IMR-90 (cell line): ENCODE results near the gene EPS8. TPM values are rescaled to one million over a fixed set of nuclear protein-coding genes. Genes with fewer than 3 reads are reported as not detected.

Experiments used
- ATAC-seq: fragments of 200-7000 bp; cut with Tn5 transposase; 2 replicates; pipeline ENCODE4 v1.9.1; 2020; ENCODE audit warnings: low read depth, mild to moderate bottlenecking, moderate library complexity
- BruUV-seq: library from RNA; stranded (reverse); fragments of 400-500 nt; replicated peaks from 2 replicates; lab custom pipeline; 2021; lab: Mats Ljungman, UMichigan
- CTCF ChIA-PET: fragments of 300-600 bp; formaldehyde crosslinking; extraction: SDS; loops from one replicate; lab custom pipeline; 2021; ENCODE audit warnings: antibody characterized with exemption; lab: Yijun Ruan, JAX
- POLR2A ChIA-PET: fragments of 300-600 bp; sonication (Branson Sonifier 250); formaldehyde crosslinking; loops from one replicate; lab custom pipeline; 2022; ENCODE audit warnings: antibody characterized with exemption; ENCODE audit not compliant: unreplicated experiment; lab: Charles Lee
- DNase-seq: peaks from one replicate; pipeline ENCODE4 v3.0.0; 2013
- H2AFZ ChIP-seq: replicated peaks from 2 replicates; pipeline ENCODE3; 2013; ENCODE audit warnings: low read length, mild to moderate bottlenecking; ENCODE audit not compliant: poor library complexity
- H2AK5ac ChIP-seq: 2 replicates; pipeline ENCODE4 v1.6.1; 2013; ENCODE audit warnings: low read depth, low read length, inconsistent platforms
- H2AK9ac ChIP-seq: replicated peaks from 2 replicates; pipeline ENCODE3; 2013; ENCODE audit warnings: mild to moderate bottlenecking, low read depth, low read length, moderate library complexity; ENCODE audit not compliant: poor library complexity
- H2BK120ac ChIP-seq: 2 replicates; pipeline ENCODE4 v1.6.1; 2013; ENCODE audit warnings: low read depth, low read length, inconsistent platforms
- H2BK15ac ChIP-seq: 3 replicates; pipeline ENCODE4 v1.6.1; 2013; ENCODE audit warnings: low read depth, low read length, inconsistent platforms
- H2BK20ac ChIP-seq: 2 replicates; pipeline ENCODE4 v1.6.1; 2013; ENCODE audit warnings: low read depth, mild to moderate bottlenecking, inconsistent platforms, low read length, moderate library complexity
- H2BK5ac ChIP-seq: 2 replicates; pipeline ENCODE4 v1.6.1; 2013; ENCODE audit warnings: mild to moderate bottlenecking, low read depth, low read length, inconsistent platforms; ENCODE audit not compliant: poor library complexity, severe bottlenecking
- H3K14ac ChIP-seq: replicated peaks from 2 replicates; pipeline ENCODE4 v1.6.1; 2013; ENCODE audit warnings: low read depth, low read length, inconsistent platforms
- H3K18ac ChIP-seq: 2 replicates; pipeline ENCODE4 v1.6.1; 2013; ENCODE audit warnings: low read depth, low read length, control low read depth
- H3K23ac ChIP-seq: 2 replicates; pipeline ENCODE4 v1.6.1; 2013; ENCODE audit warnings: low read depth, low read length, inconsistent platforms
- H3K27ac ChIP-seq: 2 replicates; pipeline ENCODE4 v1.5.1; 2013; ENCODE audit warnings: mild to moderate bottlenecking, control low read depth, low read length; ENCODE audit not compliant: insufficient read depth
- H3K27me3 ChIP-seq: 2 replicates; pipeline ENCODE4 v1.6.1; 2013; ENCODE audit warnings: low read length; ENCODE audit not compliant: control insufficient read depth, insufficient read depth
- H3K36me3 ChIP-seq: 2 replicates; pipeline ENCODE4 v1.6.1; 2013; ENCODE audit warnings: low read length, mixed read lengths; ENCODE audit not compliant: control insufficient read depth, insufficient read depth
- H3K4ac ChIP-seq: 2 replicates; pipeline ENCODE4 v1.6.1; 2013; ENCODE audit warnings: low read depth, low read length, inconsistent platforms
- H3K4me1 ChIP-seq: 2 replicates; pipeline ENCODE4 v1.6.1; 2013; ENCODE audit warnings: low read length, mixed read lengths; ENCODE audit not compliant: control insufficient read depth, insufficient read depth
- H3K4me2 ChIP-seq: 2 replicates; pipeline ENCODE4 v1.6.1; 2013; ENCODE audit warnings: low read depth, mild to moderate bottlenecking, control low read depth, low read length, moderate library complexity
- H3K4me3 ChIP-seq: 2 replicates; pipeline ENCODE4 v1.5.1; 2013; ENCODE audit warnings: low read depth, mild to moderate bottlenecking, control low read depth, low read length, moderate library complexity; ENCODE audit not compliant: insufficient read depth
- H3K56ac ChIP-seq: 2 replicates; pipeline ENCODE4 v1.6.1; 2013; ENCODE audit warnings: low read length, inconsistent platforms; ENCODE audit not compliant: insufficient read depth; ENCODE audit errors: extremely low read depth
- H3K79me1 ChIP-seq, 2 experiments: 2 replicates each; pipeline ENCODE4 v1.6.1; 2013; ENCODE audit warnings: low read length in 2 of 2, inconsistent platforms in 1 of 2, low read depth in 1 of 2
- H3K9ac ChIP-seq: 2 replicates; pipeline ENCODE4 v1.6.1; 2013; ENCODE audit warnings: low read depth, low read length, control low read depth
- H3K9me1 ChIP-seq: 2 replicates; pipeline ENCODE4 v1.6.1; 2013; ENCODE audit warnings: low read length, inconsistent platforms; ENCODE audit not compliant: insufficient read depth
- H3K9me3 ChIP-seq: 2 replicates; pipeline ENCODE4 v1.6.1; 2013; ENCODE audit warnings: low read length; ENCODE audit not compliant: control insufficient read depth, insufficient read depth
- H4K20me1 ChIP-seq: 2 replicates; pipeline ENCODE4 v1.6.1; 2013; ENCODE audit warnings: low read length, inconsistent platforms; ENCODE audit not compliant: insufficient read depth
- H4K5ac ChIP-seq: 2 replicates; pipeline ENCODE4 v1.6.1; 2013; ENCODE audit warnings: mild to moderate bottlenecking, low read depth, low read length, control low read depth
- H4K8ac ChIP-seq, 2 experiments: 2 replicates each; pipeline ENCODE4 v1.6.1; 2013; ENCODE audit warnings: low read depth in 2 of 2, low read length in 2 of 2, control low read depth in 1 of 2, inconsistent platforms in 1 of 2
- H4K91ac ChIP-seq: 2 replicates; pipeline ENCODE4 v1.6.1; 2013; ENCODE audit warnings: low read depth, low read length, inconsistent platforms; ENCODE audit not compliant: insufficient read depth
- CEBPB ChIP-seq: IDR thresholded peaks from 2 replicates; pipeline ENCODE4 v1.6.1; 2012; ENCODE audit warnings: low read depth, low read length, improper control_type of control experiment
- CHD1 ChIP-seq: IDR thresholded peaks from 2 replicates; pipeline ENCODE4 v1.6.1; 2012; ENCODE audit warnings: low read depth, low read length, improper control_type of control experiment
- CTCF ChIP-seq: conservative IDR thresholded peaks from 2 replicates; pipeline ENCODE4 v1.5.1; 2012; ENCODE audit warnings: mild to moderate bottlenecking, low read depth, low read length, improper control_type of control experiment
- FOS ChIP-seq: fragments of 150-350 bp; IDR thresholded peaks from 2 replicates; pipeline ENCODE4 v1.6.1; 2016; ENCODE audit warnings: low read depth, low read length
- MAFK ChIP-seq: IDR thresholded peaks from 2 replicates; pipeline ENCODE4 v1.6.1; 2012; ENCODE audit warnings: low read depth, low read length, improper control_type of control experiment
- MXI1 ChIP-seq: IDR thresholded peaks from 2 replicates; pipeline ENCODE4 v1.6.1; 2012; ENCODE audit warnings: low read depth, mild to moderate bottlenecking, low read length, moderate library complexity, borderline replicate concordance
- POLR2A ChIP-seq: IDR thresholded peaks from 2 replicates; pipeline ENCODE4 v1.6.1; 2012; ENCODE audit warnings: mild to moderate bottlenecking, low read depth, low read length
- RAD21 ChIP-seq: IDR thresholded peaks from 2 replicates; pipeline ENCODE4 v1.6.1; 2012; ENCODE audit warnings: low read length, improper control_type of control experiment
- RCOR1 ChIP-seq: IDR thresholded peaks from 2 replicates; pipeline ENCODE4 v1.6.1; 2012; ENCODE audit warnings: mild to moderate bottlenecking, low read length, improper control_type of control experiment; ENCODE audit not compliant: insufficient replicate concordance
- WGBS, 2 experiments: methylation state at CpG; one replicate each; pipeline versions ENCODE4 v1.1.5 to v1.1.7; 2013; ENCODE audit warnings: missing lambda C conversion rate in 2 of 2; ENCODE audit not compliant: insufficient read length in 1 of 2; ENCODE audit errors: extremely low coverage in 2 of 2; 5-methylcytosine and 5-hydroxymethylcytosine counted together
- dilution Hi-C: fragments of 300-500 bp; cut with HindIII; formaldehyde crosslinking; loops from one replicate; pipeline ENCODE4 v1.14.3; 2018; ENCODE audit warnings: low sequenced_read_pairs; ENCODE audit not compliant: unreplicated experiment
- in situ Hi-C: fragments of 300-500 bp; cut with MboI; formaldehyde crosslinking; loops from 3 replicates; pipeline ENCODE4 v1.14.3; 2019; ENCODE audit warnings: low sequenced_read_pairs, inconsistent platforms, mixed read lengths
- intact Hi-C: fragments of 100-400 bp; cut with micrococcal nuclease; formaldehyde crosslinking; loops from 2 replicates; pipeline ENCODE4 v1.10.0; 2022
- polyA plus RNA-seq, 3 experiments: library from polyadenylated mRNA; depleted of rRNA; stranded (reverse); fragments of >200 nt; gene quantifications; 2 replicates each; pipeline ENCODE4 v1.2.3, GENCODE V29; 2012; ENCODE audit warnings: low replicate concordance in 1 of 3
- total RNA-seq: library from RNA; depleted of rRNA; stranded (reverse); fragments of >200 nt; gene quantifications from 2 replicates; pipeline ENCODE4 v1.2.3, GENCODE V29; 2012
- TF ChIP-seq, protein P1 (sequence below): fragments of 150-350 bp; IDR thresholded peaks from 2 replicates; pipeline ENCODE4 v1.6.1; 2016; ENCODE audit warnings: low read depth, mild to moderate bottlenecking, low read length, moderate library complexity, borderline replicate concordance
- TF ChIP-seq, protein P2 (sequence below): fragments of 150-350 bp; IDR thresholded peaks from 2 replicates; pipeline ENCODE4 v1.6.1; 2017; ENCODE audit warnings: mild to moderate bottlenecking, antibody characterized with exemption, low read length, low read depth

The EPS8 gene
- total and polyA plus RNA-seq, 2 of the 4 experiments (the other 2 are of a cell fraction) = 45.1 to 104 TPM

- Histone ChIP-seq H3K27me3 (no peaks in the 10 kb centered on the region), H4K5ac (no peak overlapping the region), H2BK120ac (peak overlapping the region; percentile 10; the same call in 1 of the 2 replicates), H3K4me3 (no peak overlapping the region), H4K20me1 (no peaks in the 10 kb centered on the region), H4K91ac (no peak overlapping the region), H3K27ac (no peak overlapping the region), H3K9me1 (no peaks in the 10 kb centered on the region; the same call in 1 of the 2 replicates), H3K4me1 (peaks cover 5% of the 10 kb centered on the region), H3K23ac (no peak overlapping the region), H2AFZ (no peak overlapping the region), H3K9ac (no peak overlapping the region), H3K56ac (no peak overlapping the region), H2AK5ac (no peak overlapping the region), H3K36me3 (peaks cover 3% of the 10 kb centered on the region; the same call in 1 of the 2 replicates), H3K4ac (no peak overlapping the region), H2AK9ac (no peak overlapping the region), H3K4me2 (no peak overlapping the region), H3K14ac (no peak overlapping the region), H3K79me1 (peaks cover 0 to 24% of the 10 kb centered on the region in 2 experiments; a peak in 3 of 4 replicates), H4K8ac (no peak overlapping the region), H2BK15ac (no peak overlapping the region), H2BK5ac (no peak overlapping the region), H3K18ac (peak overlapping the region; percentile 55; the same call in 1 of the 2 replicates), H3K9me3 (no peaks in the 10 kb centered on the region), H2BK20ac (no peak overlapping the region)
- ChIA-PET CTCF (no interaction called here), POLR2A (no interaction called here)
- dilution Hi-C loops (no loop called here), intact Hi-C loops (no loop called here), in situ Hi-C loops (no loop called here)
- ATAC-seq = no peak
- TF ChIP-seq, protein P1, sequence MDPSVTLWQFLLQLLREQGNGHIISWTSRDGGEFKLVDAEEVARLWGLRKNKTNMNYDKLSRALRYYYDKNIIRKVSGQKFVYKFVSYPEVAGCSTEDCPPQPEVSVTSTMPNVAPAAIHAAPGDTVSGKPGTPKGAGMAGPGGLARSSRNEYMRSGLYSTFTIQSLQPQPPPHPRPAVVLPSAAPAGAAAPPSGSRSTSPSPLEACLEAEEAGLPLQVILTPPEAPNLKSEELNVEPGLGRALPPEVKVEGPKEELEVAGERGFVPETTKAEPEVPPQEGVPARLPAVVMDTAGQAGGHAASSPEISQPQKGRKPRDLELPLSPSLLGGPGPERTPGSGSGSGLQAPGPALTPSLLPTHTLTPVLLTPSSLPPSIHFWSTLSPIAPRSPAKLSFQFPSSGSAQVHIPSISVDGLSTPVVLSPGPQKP = no peak
- TF ChIP-seq RAD21 = no peak
- TF ChIP-seq FOS = no peak
- TF ChIP-seq RCOR1 = no peak
- no peak for TF ChIP-seq MAFK
- TF ChIP-seq POLR2A = no peak
- TF ChIP-seq, protein P2, sequence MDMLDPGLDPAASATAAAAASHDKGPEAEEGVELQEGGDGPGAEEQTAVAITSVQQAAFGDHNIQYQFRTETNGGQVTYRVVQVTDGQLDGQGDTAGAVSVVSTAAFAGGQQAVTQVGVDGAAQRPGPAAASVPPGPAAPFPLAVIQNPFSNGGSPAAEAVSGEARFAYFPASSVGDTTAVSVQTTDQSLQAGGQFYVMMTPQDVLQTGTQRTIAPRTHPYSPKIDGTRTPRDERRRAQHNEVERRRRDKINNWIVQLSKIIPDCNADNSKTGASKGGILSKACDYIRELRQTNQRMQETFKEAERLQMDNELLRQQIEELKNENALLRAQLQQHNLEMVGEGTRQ = no peak
- no peak for TF ChIP-seq CHD1
- no peak for TF ChIP-seq CEBPB
- no peak for TF ChIP-seq MXI1
- TF ChIP-seq CTCF = no peak
- no TSS peak for BruUV-seq
- no CpG with 5 or more reads among the region's 3 CpGs for WGBS, 2 experiments
- DNase-seq = no peak
These were observed 118.4 kb downstream of the EPS8 start for GRCh38 chr12:15670756-15671155.
